OCI-LY7 (cell line): Measurements from ENCODE around the gene OR10A6. TPM values are rescaled to one million over a fixed set of nuclear protein-coding genes. Genes with fewer than 3 reads are reported as not detected.

Source experiments
- BruUV-seq: library from RNA; stranded (reverse); fragments of 400-500 nt; replicated peaks from 2 replicates; lab custom pipeline; 2021; lab: Mats Ljungman, UMichigan
- CTCF ChIA-PET: fragments of 300-600 bp; sonication (Branson Sonifier 250); formaldehyde crosslinking; loops from one replicate; lab custom pipeline; 2022; ENCODE audit warnings: antibody characterized with exemption; ENCODE audit not compliant: unreplicated experiment; lab: Charles Lee
- POLR2A ChIA-PET: fragments of 300-600 bp; sonication (Branson Sonifier 250); formaldehyde crosslinking; loops from one replicate; lab custom pipeline; 2022; ENCODE audit warnings: antibody characterized with exemption; lab: Charles Lee
- DNase-seq: peaks from one replicate; pipeline ENCODE4 v3.0.0-alpha.2; 2015; ENCODE audit warnings: low spot score
- H2AFZ ChIP-seq: fragments of 200-600 bp; sonication (generic), shearing (Covaris generic); 2 replicates; pipeline ENCODE4 v1.6.1; 2014; ENCODE audit warnings: mild to moderate bottlenecking, antibody characterized with exemption, low read length, moderate library complexity
- H3K27ac ChIP-seq: fragments of 200-600 bp; sonication (generic); 2 replicates; pipeline ENCODE4 v1.5.1; 2014; ENCODE audit warnings: mixed run types, low read depth, mild to moderate bottlenecking, moderate library complexity, low read length, inconsistent platforms; ENCODE audit not compliant: poor library complexity, severe bottlenecking
- H3K36me3 ChIP-seq: fragments of 200-600 bp; sonication (generic); 2 replicates; pipeline ENCODE4 v1.6.1; 2014; ENCODE audit warnings: mild to moderate bottlenecking, antibody characterized with exemption, low read length, moderate library complexity, mixed read lengths; ENCODE audit not compliant: insufficient read depth
- H3K4me1 ChIP-seq: fragments of 200-600 bp; sonication (generic); 2 replicates; pipeline ENCODE4 v1.5.1; 2014; ENCODE audit warnings: mild to moderate bottlenecking, low read length; ENCODE audit not compliant: insufficient read depth, poor library complexity, severe bottlenecking
- H3K4me2 ChIP-seq: fragments of 200-600 bp; sonication (generic); 2 replicates; pipeline ENCODE4 v1.6.1; 2014; ENCODE audit warnings: mild to moderate bottlenecking, low read length
- H3K4me3 ChIP-seq: fragments of 200-600 bp; sonication (generic); 2 replicates; pipeline ENCODE4 v1.5.1; 2014; ENCODE audit warnings: mild to moderate bottlenecking, low read depth, low read length; ENCODE audit not compliant: poor library complexity, severe bottlenecking
- H3K79me2 ChIP-seq: fragments of 200-600 bp; sonication (generic); 2 replicates; pipeline ENCODE4 v1.6.1; 2016; ENCODE audit warnings: low read depth, mild to moderate bottlenecking, low read length, moderate library complexity, mixed read lengths; ENCODE audit not compliant: insufficient read depth
- H3K9me2 ChIP-seq: fragments of 200-600 bp; sonication (generic); 2 replicates; pipeline ENCODE4 v1.6.1; 2016; ENCODE audit warnings: mild to moderate bottlenecking, low read length, mixed read lengths; ENCODE audit not compliant: insufficient read depth
- H3K9me3 ChIP-seq: fragments of 200-600 bp; sonication (generic); 2 replicates; pipeline ENCODE4 v1.6.1; 2014; ENCODE audit warnings: mild to moderate bottlenecking, mixed run types, low read length, mixed read lengths
- H4K20me1 ChIP-seq: fragments of 200-600 bp; sonication (generic); 2 replicates; pipeline ENCODE4 v1.6.1; 2014; ENCODE audit warnings: mild to moderate bottlenecking, antibody characterized with exemption, low read length, moderate library complexity, mixed read lengths; ENCODE audit not compliant: insufficient read depth
- CTCF ChIP-seq: fragments of 200-600 bp; sonication (generic); conservative IDR thresholded peaks from 2 replicates; pipeline ENCODE4 v1.5.1; 2014; ENCODE audit warnings: mild to moderate bottlenecking, antibody characterized with exemption, low read length, moderate library complexity, mixed read lengths
- EZH2phosphoT487 ChIP-seq: fragments of 200-600 bp; sonication (generic); IDR thresholded peaks from 2 replicates; pipeline ENCODE4 v1.6.1; 2018; ENCODE audit warnings: low read depth, borderline replicate concordance, mild to moderate bottlenecking, mixed run types, antibody characterized with exemption, low read length, moderate library complexity, mixed read lengths
- intact Hi-C: fragments of 100-400 bp; cut with micrococcal nuclease; formaldehyde crosslinking; loops from one replicate; pipeline ENCODE4 v1.10.0; 2022; ENCODE audit not compliant: unreplicated experiment
- total RNA-seq, 2 experiments: library from RNA; depleted of rRNA in 1 of 2; stranded (reverse); fragments of >200 nt in 1 of 2; shearing (Covaris generic) in 1 of 2; gene quantifications; 2 replicates each; pipeline ENCODE4 v1.2.3, GENCODE V29; 2014 to 2022

The OR10A6 gene
- total RNA-seq, 2 experiments from 2014 or later: not detected

GRCh38 chr11:7936615-7937014, 5.5 kb upstream of the OR10A6 start:
- H3K4me2 ChIP-seq: no peak overlapping the region

GRCh38 chr11:7927635-7928034, 3.4 kb downstream of the OR10A6 start:
- no peak overlapping the region for H3K4me3 ChIP-seq
- H3K9me2 ChIP-seq: no peaks in the 10 kb centered on the region
- ChIA-PET POLR2A (no interaction called here), CTCF (no interaction called here)
- BruUV-seq: no TSS peak
- TF ChIP-seq EZH2phosphoT487 (no peak), CTCF (no peak)
- no peaks in the 10 kb centered on the region for H3K36me3 ChIP-seq
- no peaks in the 10 kb centered on the region for H3K79me2 ChIP-seq
- no peak overlapping the region for H3K27ac ChIP-seq
- no peaks in the 10 kb centered on the region for H4K20me1 ChIP-seq
- no peak overlapping the region for H2AFZ ChIP-seq
- H3K9me3 ChIP-seq: 0 out of 2 replicates have a peak, but pooled peaks cover 5% of the 10 kb centered on the region
- H3K4me2 ChIP-seq: no peak overlapping the region
- intact Hi-C loops: no loop called here
- no peak for DNase-seq
- no peaks in the 10 kb centered on the region for H3K4me1 ChIP-seq

More at GRCh38 chr11:7936615-7937014, 5.5 kb upstream of the OR10A6 start:
- ChIA-PET POLR2A (no interaction called here), CTCF (no interaction called here)
- H3K4me1 ChIP-seq: peaks cover 5% of the 10 kb centered on the region
- no peak for DNase-seq
- intact Hi-C loops: no loop called here
- TF ChIP-seq CTCF (no peak), EZH2phosphoT487 (no peak)
- H3K36me3 ChIP-seq: no peaks in the 10 kb centered on the region
- H3K79me2 ChIP-seq: no peaks in the 10 kb centered on the region
- no TSS peak for BruUV-seq
- no peak overlapping the region for H2AFZ ChIP-seq
- no peaks in the 10 kb centered on the region for H3K9me3 ChIP-seq
- no peak overlapping the region for H3K27ac ChIP-seq
- no peaks in the 10 kb centered on the region; the same call in 1 of the 2 replicates for H3K9me2 ChIP-seq
- no peak overlapping the region for H3K4me3 ChIP-seq
- no peaks in the 10 kb centered on the region for H4K20me1 ChIP-seq

- CTCF ChIA-PET: no interaction called here
- no peak overlapping the region for H2AFZ ChIP-seq
- DNase-seq: no peak
- H3K4me1 ChIP-seq: no peaks in the 10 kb centered on the region
- H3K9me3 ChIP-seq: 0 out of 2 replicates have a peak, but pooled peaks cover 5% of the 10 kb centered on the region
- intact Hi-C loops: no loop called here
- H3K27ac ChIP-seq: no peak overlapping the region
- no peaks in the 10 kb centered on the region for H3K36me3 ChIP-seq
- H3K4me3 ChIP-seq: no peak overlapping the region
- no peaks in the 10 kb centered on the region for H4K20me1 ChIP-seq
- H3K9me2 ChIP-seq: no peaks in the 10 kb centered on the region
- POLR2A ChIA-PET: interaction anchor here (0.7 to 0.9 kb wide), 5 partner anchors 34 to 1900 kb away, joined by 3 to 4 read pairs (median 3); no protein-coding TSS in a partner anchor
- no peaks in the 10 kb centered on the region for H3K79me2 ChIP-seq
- no peak for TF ChIP-seq EZH2phosphoT487
- TF ChIP-seq CTCF: no peak
- no peak overlapping the region for H3K4me2 ChIP-seq
- BruUV-seq: no TSS peak
Observed at GRCh38 chr11:7924536-7924935, 6.5 kb downstream of the OR10A6 start.
